ENCODE measurements around the gene OR51E1. TPM values are rescaled to one million over a fixed set of nuclear protein-coding genes. Genes with fewer than 3 reads are reported as not detected.

Gene OR51E1
- total and polyA plus RNA-seq, 2 donors (not counting 3 experiments of a cell fraction or from before 2014, with no cell fraction given), result not detected

DNA sequence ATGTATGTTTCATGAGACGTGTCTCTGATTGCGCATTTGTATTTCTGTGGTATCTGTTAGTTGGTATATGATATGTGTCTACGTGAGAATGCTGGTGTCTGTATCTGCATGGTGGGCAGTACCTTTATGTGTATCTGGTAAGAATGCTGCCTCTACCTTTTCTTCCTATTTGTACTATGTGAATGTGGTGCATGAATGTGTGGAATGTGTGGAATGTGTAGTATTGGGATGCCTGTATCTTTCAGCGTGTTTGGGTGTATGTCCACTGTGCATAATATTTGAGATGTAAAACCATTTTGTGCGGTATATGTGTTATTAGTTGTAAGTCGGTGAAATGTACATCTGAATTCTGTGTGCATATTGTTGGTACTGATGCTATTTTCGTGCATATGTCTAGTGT, 2.3 kb upstream of the OR51E1 start:
- H3K4me1 ChIP-seq (ENCODE audit: control insufficient read depth, extremely low read depth, insufficient read depth, low read length), result no peaks in the 10 kb centered on the region
- no peaks in the 10 kb centered on the region for H3K79me2 ChIP-seq (ENCODE audit: control insufficient read depth, insufficient read depth, low read length)
- H3K27ac ChIP-seq (ENCODE audit: insufficient read depth, low read depth, low read length), result no peak overlapping the region
- H3K4me3 ChIP-seq (replicated peaks in 1 of 3; ENCODE audit: insufficient read depth in 1 of 3, low read depth in 1 of 3, low read length in 3 of 3), result no peak overlapping the region
- TF ChIP-seq, protein P1, sequence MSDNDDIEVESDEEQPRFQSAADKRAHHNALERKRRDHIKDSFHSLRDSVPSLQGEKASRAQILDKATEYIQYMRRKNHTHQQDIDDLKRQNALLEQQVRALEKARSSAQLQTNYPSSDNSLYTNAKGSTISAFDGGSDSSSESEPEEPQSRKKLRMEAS (IDR thresholded peaks at IDR 0.05; ENCODE audit: insufficient read depth, insufficient read length), result no peak
- no peak for TF ChIP-seq EZH2 (IDR thresholded peaks at IDR 0.05; ENCODE audit: borderline replicate concordance, low read depth, low read length, severe bottlenecking)
- TF ChIP-seq POLR2A (IDR thresholded peaks at IDR 0.05; ENCODE audit: low read depth, low read length), result no peak
- TF ChIP-seq, protein P2, sequence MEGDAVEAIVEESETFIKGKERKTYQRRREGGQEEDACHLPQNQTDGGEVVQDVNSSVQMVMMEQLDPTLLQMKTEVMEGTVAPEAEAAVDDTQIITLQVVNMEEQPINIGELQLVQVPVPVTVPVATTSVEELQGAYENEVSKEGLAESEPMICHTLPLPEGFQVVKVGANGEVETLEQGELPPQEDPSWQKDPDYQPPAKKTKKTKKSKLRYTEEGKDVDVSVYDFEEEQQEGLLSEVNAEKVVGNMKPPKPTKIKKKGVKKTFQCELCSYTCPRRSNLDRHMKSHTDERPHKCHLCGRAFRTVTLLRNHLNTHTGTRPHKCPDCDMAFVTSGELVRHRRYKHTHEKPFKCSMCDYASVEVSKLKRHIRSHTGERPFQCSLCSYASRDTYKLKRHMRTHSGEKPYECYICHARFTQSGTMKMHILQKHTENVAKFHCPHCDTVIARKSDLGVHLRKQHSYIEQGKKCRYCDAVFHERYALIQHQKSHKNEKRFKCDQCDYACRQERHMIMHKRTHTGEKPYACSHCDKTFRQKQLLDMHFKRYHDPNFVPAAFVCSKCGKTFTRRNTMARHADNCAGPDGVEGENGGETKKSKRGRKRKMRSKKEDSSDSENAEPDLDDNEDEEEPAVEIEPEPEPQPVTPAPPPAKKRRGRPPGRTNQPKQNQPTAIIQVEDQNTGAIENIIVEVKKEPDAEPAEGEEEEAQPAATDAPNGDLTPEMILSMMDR (IDR thresholded peaks at IDR 0.05; ENCODE audit: extremely low read depth in 1 of 2, insufficient read depth in 1 of 2, low read depth in 1 of 2, low read length in 2 of 2), result no peak
- no peak for TF ChIP-seq FOS (IDR thresholded peaks at IDR 0.05; ENCODE audit: borderline replicate concordance, insufficient read depth, low read length)
- TF ChIP-seq POLR2AphosphoS5 (IDR thresholded peaks at IDR 0.05; ENCODE audit: insufficient read depth, low read depth, low read length), result no peak
- no peak for TF ChIP-seq MYC (IDR thresholded peaks at IDR 0.05; ENCODE audit: low read depth, low read length)
- TF ChIP-seq JUN (IDR thresholded peaks at IDR 0.05; ENCODE audit: borderline replicate concordance, insufficient read depth, insufficient read length, low read depth), result no peak
- TF ChIP-seq GATA2 (IDR thresholded peaks at IDR 0.05; ENCODE audit: insufficient read depth, insufficient read length, low read depth, low read length), result no peak
- no peaks in the 10 kb centered on the region for H3K9me3 ChIP-seq (replicated peaks; ENCODE audit: control insufficient read depth, insufficient read depth, low read length)
- H3K9me1 ChIP-seq (replicated peaks; ENCODE audit: control insufficient read depth, extremely low read depth, insufficient read depth, low read length), result no peaks in the 10 kb centered on the region
- intact Hi-C loops (cut with micrococcal nuclease), result no loop called here
- no peak overlapping the region for H3K9ac ChIP-seq (replicated peaks; ENCODE audit: extremely low read depth, insufficient read depth, low read length)
- H3K4me2 ChIP-seq (ENCODE audit: insufficient read depth, low read length), result no peak overlapping the region
- H2AFZ ChIP-seq (ENCODE audit: low read depth, low read length), result no peak overlapping the region
- dilution Hi-C loops (cut with MboI; ENCODE audit: extremely low pct_ligation_motif_present, low sequenced_read_pairs), result no loop called here
- CTCF ChIA-PET, result no interaction called here
- DNase-seq (ENCODE audit: low read depth, low spot score) (no peak), FAIRE-seq (no peak)
- POLR2A ChIA-PET, result no interaction called here
- BruUV-seq (replicated peaks), result no TSS peak
- H4K20me1 ChIP-seq (replicated peaks; ENCODE audit: control insufficient read depth, extremely low read depth, insufficient read depth, low read length), result no peaks in the 10 kb centered on the region
- no peaks in the 10 kb centered on the region for H3K27me3 ChIP-seq (ENCODE audit: control insufficient read depth in 2 of 2, insufficient read depth in 2 of 2, low read length in 2 of 2)
- no peaks in the 10 kb centered on the region for H3K36me3 ChIP-seq (ENCODE audit: control insufficient read depth in 2 of 2, extremely low read depth in 1 of 2, insufficient read depth in 2 of 2, low read length in 2 of 2)

Data from endothelial cell of umbilical vein (primary cell).